ENCODE measurements around the gene KIF26A. TPM values are rescaled to one million over a fixed set of nuclear protein-coding genes. Genes with fewer than 3 reads are reported as not detected.

Gene KIF26A
- total RNA-seq, 2 experiments from 2014 or later = 0.89 to 0.94 TPM

- H3K4me3 Mint-ChIP-seq = no peak overlapping the region
- peak; percentile 24 for DNase-seq
- no peak overlapping the region for H3K27ac Mint-ChIP-seq
- H3K9me3 Mint-ChIP-seq = peaks cover 23% of the 10 kb centered on the region
- H3K36me3 Mint-ChIP-seq = peaks cover 4% of the 10 kb centered on the region
- H3K27me3 Mint-ChIP-seq = peaks cover 74% of the 10 kb centered on the region
- peaks cover 2% of the 10 kb centered on the region for H3K4me1 Mint-ChIP-seq
Measured at GRCh38 chr14:104130974-104131651, 7.3 kb upstream of the KIF26A start.

- Mint-ChIP-seq H3K27me3 (peaks cover 72% of the 10 kb centered on the region), H3K4me1 (peaks cover 6% of the 10 kb centered on the region), H3K4me3 (no peak overlapping the region), H3K36me3 (peaks cover 4% of the 10 kb centered on the region), H3K27ac (no peak overlapping the region), H3K9me3 (peaks cover 17% of the 10 kb centered on the region)
- DNase-seq = no peak
Measured at GRCh38 chr14:104131968-104132732, 6.2 kb upstream of the KIF26A start.

GRCh38 chr14:104132981-104133380, 5.4 kb upstream of the KIF26A start:
- H3K4me3 Mint-ChIP-seq = no peak overlapping the region
- H3K9me3 Mint-ChIP-seq = peaks cover 16% of the 10 kb centered on the region
- peaks cover 68% of the 10 kb centered on the region for H3K27me3 Mint-ChIP-seq
- no peak overlapping the region for H3K27ac Mint-ChIP-seq
- peaks cover 6% of the 10 kb centered on the region for H3K4me1 Mint-ChIP-seq
- peaks cover 4% of the 10 kb centered on the region for H3K36me3 Mint-ChIP-seq
- DNase-seq = no peak

- Mint-ChIP-seq H3K36me3 (peaks cover 4% of the 10 kb centered on the region), H3K4me1 (peaks cover 6% of the 10 kb centered on the region), H3K27ac (no peak overlapping the region), H3K4me3 (no peak overlapping the region), H3K9me3 (peaks cover 15% of the 10 kb centered on the region), H3K27me3 (peaks cover 67% of the 10 kb centered on the region)
- DNase-seq = no peak
Measured at GRCh38 chr14:104133496-104133895, 4.9 kb upstream of the KIF26A start.

- H3K27me3 Mint-ChIP-seq = peaks cover 60% of the 10 kb centered on the region
- H3K9me3 Mint-ChIP-seq = peaks cover 10% of the 10 kb centered on the region
- peaks cover 4% of the 10 kb centered on the region for H3K36me3 Mint-ChIP-seq
- no peak for DNase-seq
- no peak overlapping the region for H3K4me3 Mint-ChIP-seq
- peaks cover 6% of the 10 kb centered on the region for H3K4me1 Mint-ChIP-seq
- H3K27ac Mint-ChIP-seq = no peak overlapping the region
Measured at GRCh38 chr14:104134061-104134965, 4.1 kb upstream of the KIF26A start.

- Mint-ChIP-seq H3K4me3 (peak overlapping the region; percentile 53), H3K4me1 (peaks cover 6% of the 10 kb centered on the region), H3K36me3 (no peaks in the 10 kb centered on the region), H3K27ac (no peak overlapping the region), H3K27me3 (peaks cover 58% of the 10 kb centered on the region), H3K9me3 (peaks cover 1% of the 10 kb centered on the region)
- peak; percentile 46 for DNase-seq
Measured at GRCh38 chr14:104135121-104135903, 3.1 kb upstream of the KIF26A start.

GRCh38 chr14:104135904-104136471, 2.4 kb upstream of the KIF26A start:
- Mint-ChIP-seq H3K9me3 (no peaks in the 10 kb centered on the region), H3K36me3 (no peaks in the 10 kb centered on the region), H3K4me3 (peak overlapping the region; percentile 53), H3K4me1 (peaks cover 6% of the 10 kb centered on the region), H3K27me3 (peaks cover 56% of the 10 kb centered on the region), H3K27ac (no peak overlapping the region)
- DNase-seq = peak; percentile 39

- peak; percentile 17 for DNase-seq
- no peaks in the 10 kb centered on the region for H3K9me3 Mint-ChIP-seq
- peak overlapping the region; percentile 29 for H3K4me3 Mint-ChIP-seq
- H3K36me3 Mint-ChIP-seq = no peaks in the 10 kb centered on the region
- peaks cover 6% of the 10 kb centered on the region for H3K4me1 Mint-ChIP-seq
- H3K27me3 Mint-ChIP-seq = peaks cover 51% of the 10 kb centered on the region
- no peak overlapping the region for H3K27ac Mint-ChIP-seq
Measured at GRCh38 chr14:104136472-104137296, 1.7 kb upstream of the KIF26A start.

- Mint-ChIP-seq H3K9me3 (no peaks in the 10 kb centered on the region), H3K4me3 (peak overlapping the region; percentile 52), H3K27ac (no peak overlapping the region), H3K4me1 (peaks cover 6% of the 10 kb centered on the region), H3K27me3 (peaks cover 43% of the 10 kb centered on the region), H3K36me3 (no peaks in the 10 kb centered on the region)
- peak; percentile 81 for DNase-seq
Measured at GRCh38 chr14:104137297-104138097, 890 bp upstream of the KIF26A start.

GRCh38 chr14:104138718-104139459, 502 bp downstream of the KIF26A start:
- Mint-ChIP-seq H3K36me3 (no peaks in the 10 kb centered on the region), H3K4me1 (peaks cover 6% of the 10 kb centered on the region), H3K27me3 (peaks cover 37% of the 10 kb centered on the region), H3K4me3 (peak overlapping the region; percentile 2), H3K27ac (no peak overlapping the region), H3K9me3 (no peaks in the 10 kb centered on the region)
- no peak for DNase-seq

GRCh38 chr14:104139460-104140212, 1.2 kb downstream of the KIF26A start:
- Mint-ChIP-seq H3K4me3 (peak overlapping the region; percentile 2), H3K9me3 (no peaks in the 10 kb centered on the region), H3K4me1 (peaks cover 6% of the 10 kb centered on the region), H3K27me3 (peaks cover 30% of the 10 kb centered on the region), H3K36me3 (no peaks in the 10 kb centered on the region), H3K27ac (no peak overlapping the region)
- DNase-seq = no peak

GRCh38 chr14:104140213-104140462, 1.8 kb downstream of the KIF26A start:
- Mint-ChIP-seq H3K4me1 (peaks cover 4% of the 10 kb centered on the region), H3K27me3 (peaks cover 25% of the 10 kb centered on the region), H3K4me3 (no peak overlapping the region), H3K9me3 (no peaks in the 10 kb centered on the region), H3K36me3 (no peaks in the 10 kb centered on the region), H3K27ac (no peak overlapping the region)
- no peak for DNase-seq
